Type B pancreatic cell (in vitro differentiated cells): Measurements from ENCODE around the gene MYO5C. TPM values are rescaled to one million over a fixed set of nuclear protein-coding genes. Genes with fewer than 3 reads are reported as not detected.

Experiments used
- DNase-seq: peaks from one replicate; pipeline ENCODE4 v3.0.0; 2021; ENCODE audit warnings: mixed read lengths; ENCODE audit not compliant: unreplicated experiment; ENCODE audit errors: extremely low spot score
- H3K27ac Mint-ChIP-seq: 2 replicates; pipeline ENCODE4 v1.8.0; 2021; ENCODE audit warnings: mild to moderate bottlenecking, mixed read lengths
- H3K27me3 Mint-ChIP-seq: 2 replicates; pipeline ENCODE4 v1.8.0; 2021; ENCODE audit warnings: mixed read lengths
- H3K36me3 Mint-ChIP-seq: 2 replicates; pipeline ENCODE4 v1.8.0; 2021; ENCODE audit warnings: mixed read lengths
- H3K4me1 Mint-ChIP-seq: one replicate; pipeline ENCODE4 v1.8.0; 2021; ENCODE audit warnings: mixed read lengths; ENCODE audit not compliant: unreplicated experiment
- H3K4me3 Mint-ChIP-seq: 2 replicates; pipeline ENCODE4 v1.8.0; 2021; ENCODE audit warnings: mild to moderate bottlenecking, mixed read lengths
- H3K9me3 Mint-ChIP-seq: 2 replicates; pipeline ENCODE4 v1.8.0; 2021; ENCODE audit warnings: mixed read lengths
- total RNA-seq: library from RNA; stranded (reverse); gene quantifications from 2 replicates; pipeline ENCODE4 v1.2.1, GENCODE V29; 2021; ENCODE audit warnings: low replicate concordance
- TF ChIP-seq, protein P1 (sequence below): fragments of 200-600 bp; sonication (generic); conservative IDR thresholded peaks from 2 replicates; pipeline ENCODE4 v1.5.0; 2021; ENCODE audit warnings: antibody characterized with exemption, mild to moderate bottlenecking

MYO5C gene
- total RNA-seq, 1 donor from 2014 or later: 17.5 TPM

DNA sequence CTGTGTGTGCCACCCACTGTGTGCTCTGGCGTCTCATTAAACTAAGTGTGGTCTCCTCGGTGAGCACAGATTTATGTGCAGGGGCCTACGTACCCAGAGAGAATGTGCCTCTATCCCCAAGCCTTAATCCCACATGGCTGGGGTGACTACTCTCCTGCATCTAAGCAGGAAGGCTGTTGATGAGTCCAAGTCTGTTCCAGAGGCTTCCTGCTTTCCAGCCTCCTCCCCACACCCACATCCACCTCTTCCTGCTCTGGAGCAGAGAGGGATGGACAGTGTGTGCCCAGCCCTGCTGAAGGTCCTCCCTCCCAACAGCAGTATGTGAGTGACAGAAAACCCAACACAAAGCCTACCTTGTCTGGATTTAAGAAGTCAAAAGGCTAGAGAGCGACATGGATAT is 144.3 kb downstream of the MYO5C start:
- no peaks in the 10 kb centered on the region for H3K9me3 Mint-ChIP-seq
- H3K27me3 Mint-ChIP-seq: no peaks in the 10 kb centered on the region
- peaks cover 5% of the 10 kb centered on the region for H3K36me3 Mint-ChIP-seq
- no peak for DNase-seq
- H3K4me1 Mint-ChIP-seq: no peaks in the 10 kb centered on the region
- no peak overlapping the region for H3K4me3 Mint-ChIP-seq
- TF ChIP-seq, protein P1, sequence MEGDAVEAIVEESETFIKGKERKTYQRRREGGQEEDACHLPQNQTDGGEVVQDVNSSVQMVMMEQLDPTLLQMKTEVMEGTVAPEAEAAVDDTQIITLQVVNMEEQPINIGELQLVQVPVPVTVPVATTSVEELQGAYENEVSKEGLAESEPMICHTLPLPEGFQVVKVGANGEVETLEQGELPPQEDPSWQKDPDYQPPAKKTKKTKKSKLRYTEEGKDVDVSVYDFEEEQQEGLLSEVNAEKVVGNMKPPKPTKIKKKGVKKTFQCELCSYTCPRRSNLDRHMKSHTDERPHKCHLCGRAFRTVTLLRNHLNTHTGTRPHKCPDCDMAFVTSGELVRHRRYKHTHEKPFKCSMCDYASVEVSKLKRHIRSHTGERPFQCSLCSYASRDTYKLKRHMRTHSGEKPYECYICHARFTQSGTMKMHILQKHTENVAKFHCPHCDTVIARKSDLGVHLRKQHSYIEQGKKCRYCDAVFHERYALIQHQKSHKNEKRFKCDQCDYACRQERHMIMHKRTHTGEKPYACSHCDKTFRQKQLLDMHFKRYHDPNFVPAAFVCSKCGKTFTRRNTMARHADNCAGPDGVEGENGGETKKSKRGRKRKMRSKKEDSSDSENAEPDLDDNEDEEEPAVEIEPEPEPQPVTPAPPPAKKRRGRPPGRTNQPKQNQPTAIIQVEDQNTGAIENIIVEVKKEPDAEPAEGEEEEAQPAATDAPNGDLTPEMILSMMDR: no peak
- H3K27ac Mint-ChIP-seq: no peak overlapping the region

DNA sequence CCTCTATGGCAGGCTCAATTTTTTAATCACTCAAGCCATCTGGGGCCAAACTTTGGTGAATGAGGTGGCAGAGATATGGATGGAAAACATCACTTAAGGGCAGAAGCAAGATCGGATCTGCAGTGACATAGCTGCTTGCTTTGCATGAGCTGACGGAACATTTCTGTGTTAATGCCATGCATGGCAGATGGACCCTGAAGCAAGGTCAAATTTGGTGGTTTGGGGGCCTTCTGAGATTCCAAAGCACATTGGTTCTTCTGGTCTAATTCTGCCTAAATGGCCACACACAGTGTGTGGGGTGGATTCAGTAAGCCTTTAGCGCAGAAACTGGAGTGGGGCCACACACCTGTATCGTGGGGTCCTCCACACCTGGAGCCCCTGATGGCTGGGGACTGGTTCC is 144.7 kb downstream of the MYO5C start:
- no peaks in the 10 kb centered on the region for H3K27me3 Mint-ChIP-seq
- no peak overlapping the region for H3K27ac Mint-ChIP-seq
- no peaks in the 10 kb centered on the region for H3K9me3 Mint-ChIP-seq
- no peaks in the 10 kb centered on the region for H3K4me1 Mint-ChIP-seq
- TF ChIP-seq, protein P1: no peak
- H3K36me3 Mint-ChIP-seq: peaks cover 6% of the 10 kb centered on the region
- DNase-seq: no peak
- H3K4me3 Mint-ChIP-seq: no peak overlapping the region

DNA sequence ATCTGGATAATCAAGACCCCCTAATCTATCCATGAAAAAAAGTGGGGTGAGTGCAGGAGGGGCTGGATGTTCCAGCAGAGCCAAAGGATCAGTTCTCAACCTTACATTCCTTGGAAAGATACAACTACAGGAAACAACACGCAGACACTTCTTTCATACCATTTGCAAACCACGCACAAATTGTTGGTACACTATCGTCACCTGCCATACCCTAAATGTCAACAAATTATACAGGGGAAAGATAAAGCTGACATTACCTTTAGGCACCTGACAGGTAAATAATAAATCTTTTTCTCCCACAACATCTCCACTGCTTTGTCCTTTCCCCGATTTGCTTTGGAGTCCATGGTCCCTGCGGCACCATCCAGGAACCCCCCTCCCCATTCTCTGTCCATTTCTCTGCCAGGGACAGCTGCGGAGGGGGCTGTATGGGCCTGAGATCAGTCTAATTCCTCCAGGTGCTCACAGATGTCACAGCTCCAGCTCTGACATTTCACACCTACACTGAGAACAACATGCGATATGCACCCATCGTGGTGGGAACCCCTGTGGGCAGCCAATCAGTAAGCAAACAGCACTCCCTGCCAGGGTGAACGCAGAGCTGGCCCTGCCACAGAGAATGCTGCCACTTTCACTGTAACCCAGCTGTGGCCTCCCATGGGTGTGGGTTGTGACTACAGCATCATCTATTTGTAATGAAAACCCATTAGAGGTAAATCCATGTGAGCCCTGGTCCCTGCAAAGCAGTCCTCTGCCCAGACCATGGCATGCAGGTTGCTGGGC is 145.4 kb downstream of the MYO5C start:
- TF ChIP-seq, protein P1: no peak
- H3K27ac Mint-ChIP-seq: no peak overlapping the region
- H3K27me3 Mint-ChIP-seq: no peaks in the 10 kb centered on the region
- no peaks in the 10 kb centered on the region for H3K4me1 Mint-ChIP-seq
- H3K9me3 Mint-ChIP-seq: no peaks in the 10 kb centered on the region
- H3K4me3 Mint-ChIP-seq: no peak overlapping the region
- DNase-seq: no peak
- peaks cover 6% of the 10 kb centered on the region for H3K36me3 Mint-ChIP-seq

DNA sequence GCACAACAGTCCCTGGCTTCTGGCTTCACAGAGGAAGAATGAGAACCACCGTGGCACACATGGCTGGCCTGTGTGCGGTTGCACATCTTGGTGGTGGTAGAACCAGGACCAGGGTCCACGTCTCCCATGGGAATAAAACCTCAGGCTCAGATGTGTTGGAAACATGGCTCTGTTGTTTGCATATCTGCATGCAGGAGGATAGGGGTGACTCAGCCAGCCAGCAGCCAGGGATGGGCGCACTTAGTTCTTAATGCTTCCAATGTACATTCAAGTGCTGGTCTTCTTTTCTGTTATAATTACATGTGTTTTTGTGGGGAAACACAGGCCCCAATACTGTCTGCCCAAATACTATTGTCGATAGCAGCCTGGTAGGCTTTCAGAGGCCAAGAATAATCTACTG is 147.2 kb downstream of the MYO5C start:
- Mint-ChIP-seq H3K36me3 (peaks cover 12% of the 10 kb centered on the region), H3K9me3 (no peaks in the 10 kb centered on the region), H3K27ac (no peak overlapping the region), H3K4me3 (no peak overlapping the region), H3K27me3 (no peaks in the 10 kb centered on the region), H3K4me1 (no peaks in the 10 kb centered on the region)
- TF ChIP-seq, protein P1: no peak
- no peak for DNase-seq

DNA sequence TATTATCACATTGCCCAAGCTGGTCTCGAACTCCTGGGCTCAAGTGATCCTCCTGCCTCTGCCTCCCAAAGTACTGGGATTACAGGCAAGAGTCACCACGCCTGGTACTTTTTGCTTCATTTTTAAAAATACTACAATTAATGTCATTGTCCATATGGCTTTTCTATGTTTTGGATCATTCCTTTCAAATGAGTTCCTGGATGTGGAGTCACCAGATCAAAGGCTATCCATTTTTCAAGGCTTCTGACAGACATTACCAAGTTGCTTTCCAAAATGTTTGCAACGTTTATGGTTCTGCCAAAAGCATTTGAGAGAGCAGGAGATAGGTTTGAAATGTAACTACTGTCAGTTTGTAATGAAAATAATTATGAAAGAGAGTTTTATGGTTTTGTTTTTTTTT is 148.8 kb downstream of the MYO5C start:
- no peaks in the 10 kb centered on the region for H3K4me1 Mint-ChIP-seq
- peaks cover 12% of the 10 kb centered on the region for H3K36me3 Mint-ChIP-seq
- H3K9me3 Mint-ChIP-seq: no peaks in the 10 kb centered on the region
- H3K27me3 Mint-ChIP-seq: no peaks in the 10 kb centered on the region
- H3K27ac Mint-ChIP-seq: no peak overlapping the region
- TF ChIP-seq, protein P1: no peak
- no peak for DNase-seq
- H3K4me3 Mint-ChIP-seq: no peak overlapping the region
